K562 (cell line): ENCODE data around the gene FRK. TPM values are rescaled to one million over a fixed set of nuclear protein-coding genes. Genes with fewer than 3 reads are reported as not detected.

Source experiments
- ATAC-seq: fragments of 200-7000 bp; cut with Tn5 transposase; 3 replicates; pipeline ENCODE4 v1.9.1; 2020; ENCODE audit warnings: moderate library complexity
- BruUV-seq: library from RNA; stranded (reverse); fragments of 400-500 nt; replicated peaks from 2 replicates; lab custom pipeline; 2021; lab: Mats Ljungman, UMichigan
- CTCF ChIA-PET: fragments of 300-600 bp; formaldehyde crosslinking; extraction: SDS; loops from one replicate; lab custom pipeline; 2021; ENCODE audit warnings: low intra/inter-chr PET ratio; lab: Yijun Ruan, JAX
- POLR2A ChIA-PET: fragments of 300-600, 350-650 bp; sonication (Branson Sonifier 250); formaldehyde crosslinking; extraction: SDS; loops from one replicate; lab custom pipeline; 2021; ENCODE audit warnings: antibody characterized with exemption, inconsistent platforms; lab: Yijun Ruan, JAX
- DNase-seq, 4 experiments: peaks; one replicate each; pipeline versions ENCODE4 v3.0.0 to v3.0.0-alpha.2; 2011 to 2018; ENCODE audit warnings: low spot score in 3 of 4, mixed read lengths in 3 of 4; ENCODE audit errors: extremely low read depth in 1 of 4
- FAIRE-seq: peaks from 2 replicates; lab custom pipeline; 2011; peaks lifted over from hg19 to GRCh38; lab: Jason Lieb, UNC
- H2AFZ ChIP-seq: 2 replicates; pipeline ENCODE4 v1.6.0; 2011; ENCODE audit warnings: low read depth, low read length, control low read depth, inconsistent platforms
- H3K27ac ChIP-seq: fragments of 200-600 bp; 3 replicates; pipeline ENCODE4 v1.8.0; 2011; ENCODE audit warnings: low read depth, mild to moderate bottlenecking, control low read depth, inconsistent platforms, low read length, moderate library complexity, mixed read lengths; ENCODE audit errors: extremely low read depth
- H3K27me3 ChIP-seq, 2 experiments: fragments of 300-600 bp in 1 of 2; 2 replicates in 1 of 2; 3 replicates in 1 of 2; pipeline versions ENCODE4 v1.6.0 to v1.8.0; 2011; ENCODE audit warnings: inconsistent platforms in 2 of 2, low read length in 2 of 2, mild to moderate bottlenecking in 1 of 2, mixed read lengths in 1 of 2, moderate library complexity in 1 of 2; ENCODE audit not compliant: control insufficient read depth in 2 of 2, insufficient read depth in 2 of 2
- H3K36me3 ChIP-seq: fragments of 300-600 bp; 3 replicates; pipeline ENCODE4 v1.8.0; 2011; ENCODE audit warnings: mild to moderate bottlenecking, low read length, inconsistent platforms; ENCODE audit not compliant: control insufficient read depth, insufficient read depth
- H3K4me1 ChIP-seq, 2 experiments: fragments of 200-600 bp in 1 of 2; replicated peaks in 1 of 2; 2 replicates in 1 of 2; 3 replicates in 1 of 2; pipeline versions ENCODE4 v1.5.1 to v1.8.0; 2011; ENCODE audit warnings: inconsistent platforms in 2 of 2, low read length in 2 of 2, mild to moderate bottlenecking in 1 of 2, mixed read lengths in 1 of 2, moderate library complexity in 1 of 2; ENCODE audit not compliant: control insufficient read depth in 2 of 2, insufficient read depth in 2 of 2
- H3K4me2 ChIP-seq: 2 replicates; pipeline ENCODE4 v1.6.1; 2011; ENCODE audit warnings: low read length, control low read depth, inconsistent platforms, mixed read lengths; ENCODE audit not compliant: insufficient read depth
- H3K4me3 ChIP-seq: fragments of 200-600 bp; sonication (generic), shearing (Covaris generic); 2 replicates; pipeline ENCODE4 v1.5.1; 2016; ENCODE audit warnings: control low read depth, inconsistent platforms
- H3K79me2 ChIP-seq: fragments of 200-600 bp; 3 replicates; pipeline ENCODE4 v1.8.0; 2011; ENCODE audit warnings: low read length, inconsistent platforms; ENCODE audit not compliant: control insufficient read depth, insufficient read depth
- H3K9ac ChIP-seq, 2 experiments: 2 replicates each; pipeline versions ENCODE4 v1.6.0 to v1.6.1; 2011; ENCODE audit warnings: low read depth in 2 of 2, low read length in 2 of 2, control low read depth in 1 of 2, inconsistent platforms in 1 of 2, mild to moderate bottlenecking in 1 of 2, mixed read lengths in 1 of 2; ENCODE audit not compliant: insufficient read depth in 1 of 2
- H3K9me1 ChIP-seq: one replicate; pipeline ENCODE4 v1.6.0; 2011; ENCODE audit warnings: inconsistent platforms, mild to moderate bottlenecking, low read length, moderate library complexity; ENCODE audit not compliant: control insufficient read depth, insufficient read depth
- H3K9me3 ChIP-seq: replicated peaks from 2 replicates; pipeline ENCODE4 v1.5.1; 2011; ENCODE audit warnings: low read depth, low read length, inconsistent platforms; ENCODE audit not compliant: control insufficient read depth, insufficient read depth
- H4K20me1 ChIP-seq: replicated peaks from 2 replicates; pipeline ENCODE4 v1.6.1; 2011; ENCODE audit warnings: low read length, inconsistent platforms, mixed read lengths; ENCODE audit not compliant: control insufficient read depth, insufficient read depth
- CBX8 ChIP-seq: fragments of 200-600 bp; sonication (generic); IDR thresholded peaks from 2 replicates; pipeline ENCODE4 v1.6.1; 2012; ENCODE audit warnings: borderline replicate concordance, mixed run types, low read depth, mild to moderate bottlenecking, moderate library complexity, mixed read lengths, low read length, control low read depth, inconsistent platforms; ENCODE audit not compliant: poor library complexity, severe bottlenecking; ENCODE audit errors: extremely low read depth
- XRCC5 ChIP-seq: fragments of 200-400 bp; formaldehyde crosslinking; IDR thresholded peaks from 2 replicates; pipeline ENCODE4 v1.6.1; 2017; ENCODE audit warnings: low read depth, mild to moderate bottlenecking, low read length
- ZNF695 ChIP-seq: fragments of 450-650 bp; formaldehyde crosslinking; IDR thresholded peaks from 2 replicates; pipeline ENCODE4 v1.4.0; 2020; ENCODE audit warnings: mild to moderate bottlenecking, moderate library complexity
- WGBS: fragments of 100-300 bp; shearing (Covaris generic); methylation state at CpG from one replicate; pipeline ENCODE4 v1.1.6; 2016; ENCODE audit warnings: low coverage, mixed read lengths; ENCODE audit not compliant: insufficient coverage; ENCODE audit errors: missing lambda C conversion rate; 5-methylcytosine and 5-hydroxymethylcytosine counted together
- in situ Hi-C: fragments of 300-500 bp; cut with MboI; formaldehyde crosslinking; loops from 4 replicates; pipeline ENCODE4 v1.15.0; 2018; ENCODE audit warnings: inconsistent platforms, mixed read lengths
- intact Hi-C: fragments of 100-400 bp; cut with micrococcal nuclease; formaldehyde crosslinking; loops from 2 replicates; pipeline ENCODE4 v1.14.2; 2022
- polyA plus RNA-seq, 8 experiments: library from polyadenylated mRNA; depleted of rRNA in 4 of 8; stranded (reverse) in 5 of 8; unstranded in 3 of 8; fragments of >200 nt; fragmentation: Nextera tagmentation in 2 of 8; fragmentation: Illumina TruSeq in 1 of 8; extraction: Ambion mirVana in 2 of 8; extraction: Trizol in 1 of 8; gene quantifications; 2 replicates each; pipeline versions ENCODE4 v1.2.1 to v1.2.3, GENCODE V29; 2011 to 2014; ENCODE audit warnings: inconsistent platforms in 1 of 8, missing spikeins in 1 of 8
- total RNA-seq, 7 experiments: library from RNA; depleted of rRNA in 6 of 7; stranded (reverse); fragments of >200 nt in 6 of 7; fragmentation: Illumina TruSeq in 2 of 7; extraction: Trizol in 2 of 7; gene quantifications; 2 replicates each; pipeline versions ENCODE4 v1.2.1 to v1.2.3, GENCODE V29; 2011 to 2021; ENCODE audit warnings: low replicate concordance in 1 of 7
- TF ChIP-seq, protein P1 (sequence below): sonication (generic); formaldehyde crosslinking; IDR thresholded peaks from 2 replicates; pipeline ENCODE4 v1.8.1; 2023; ENCODE audit warnings: missing genetic modification reagents, mild to moderate bottlenecking, borderline replicate concordance

FRK gene
- total and polyA plus RNA-seq, 9 of the 15 experiments (the other 6 are each of a cell fraction or from before 2014, with no cell fraction given): 0.01 to 0.29 (median 0.09) TPM

DNA sequence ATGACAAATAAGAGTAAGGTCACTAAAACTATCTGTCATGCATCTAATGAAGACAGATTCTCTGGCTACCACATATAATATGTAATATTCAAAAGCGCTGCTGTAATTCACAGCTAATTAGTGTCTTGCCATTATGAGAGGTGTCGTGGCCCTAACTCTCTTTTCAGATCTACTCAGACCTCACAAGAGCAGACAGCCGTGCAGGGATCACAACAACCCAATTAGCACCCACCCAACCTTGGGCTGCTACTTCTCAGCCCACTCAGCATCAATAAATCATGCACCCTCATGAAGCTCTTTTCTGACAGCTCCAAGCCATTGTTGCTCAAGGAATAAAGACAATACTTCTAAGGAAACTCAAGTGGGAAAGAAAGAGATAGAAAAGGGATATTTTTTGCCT lies 61.5 kb downstream of the FRK start:
- WGBS: 0% methylated on average over 3 of the region's 3 CpGs
- no peak for FAIRE-seq

More for the DNA sequence above, 61.5 kb downstream of the FRK start:
- CTCF ChIA-PET: no interaction called here
- Histone ChIP-seq H3K27me3 (no peaks in the 10 kb centered on the region), H2AFZ (no peak overlapping the region)
- TF ChIP-seq, protein P1, sequence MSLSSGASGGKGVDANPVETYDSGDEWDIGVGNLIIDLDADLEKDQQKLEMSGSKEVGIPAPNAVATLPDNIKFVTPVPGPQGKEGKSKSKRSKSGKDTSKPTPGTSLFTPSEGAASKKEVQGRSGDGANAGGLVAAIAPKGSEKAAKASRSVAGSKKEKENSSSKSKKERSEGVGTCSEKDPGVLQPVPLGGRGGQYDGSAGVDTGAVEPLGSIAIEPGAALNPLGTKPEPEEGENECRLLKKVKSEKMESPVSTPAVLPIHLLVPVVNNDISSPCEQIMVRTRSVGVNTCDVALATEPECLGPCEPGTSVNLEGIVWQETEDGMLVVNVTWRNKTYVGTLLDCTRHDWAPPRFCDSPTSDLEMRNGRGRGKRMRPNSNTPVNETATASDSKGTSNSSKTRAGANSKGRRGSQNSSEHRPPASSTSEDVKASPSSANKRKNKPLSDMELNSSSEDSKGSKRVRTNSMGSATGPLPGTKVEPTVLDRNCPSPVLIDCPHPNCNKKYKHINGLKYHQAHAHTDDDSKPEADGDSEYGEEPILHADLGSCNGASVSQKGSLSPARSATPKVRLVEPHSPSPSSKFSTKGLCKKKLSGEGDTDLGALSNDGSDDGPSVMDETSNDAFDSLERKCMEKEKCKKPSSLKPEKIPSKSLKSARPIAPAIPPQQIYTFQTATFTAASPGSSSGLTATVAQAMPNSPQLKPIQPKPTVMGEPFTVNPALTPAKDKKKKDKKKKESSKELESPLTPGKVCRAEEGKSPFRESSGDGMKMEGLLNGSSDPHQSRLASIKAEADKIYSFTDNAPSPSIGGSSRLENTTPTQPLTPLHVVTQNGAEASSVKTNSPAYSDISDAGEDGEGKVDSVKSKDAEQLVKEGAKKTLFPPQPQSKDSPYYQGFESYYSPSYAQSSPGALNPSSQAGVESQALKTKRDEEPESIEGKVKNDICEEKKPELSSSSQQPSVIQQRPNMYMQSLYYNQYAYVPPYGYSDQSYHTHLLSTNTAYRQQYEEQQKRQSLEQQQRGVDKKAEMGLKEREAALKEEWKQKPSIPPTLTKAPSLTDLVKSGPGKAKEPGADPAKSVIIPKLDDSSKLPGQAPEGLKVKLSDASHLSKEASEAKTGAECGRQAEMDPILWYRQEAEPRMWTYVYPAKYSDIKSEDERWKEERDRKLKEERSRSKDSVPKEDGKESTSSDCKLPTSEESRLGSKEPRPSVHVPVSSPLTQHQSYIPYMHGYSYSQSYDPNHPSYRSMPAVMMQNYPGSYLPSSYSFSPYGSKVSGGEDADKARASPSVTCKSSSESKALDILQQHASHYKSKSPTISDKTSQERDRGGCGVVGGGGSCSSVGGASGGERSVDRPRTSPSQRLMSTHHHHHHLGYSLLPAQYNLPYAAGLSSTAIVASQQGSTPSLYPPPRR (CRISPR knock-in tag): no peak
- TF ChIP-seq ZNF695 (CRISPR knock-in tag): no peak
- no peak for TF ChIP-seq XRCC5
- TF ChIP-seq CBX8: no peak
- TF ChIP-seq, all 486 proteins: peak for 0
- DNase-seq (no peak), ATAC-seq (no peak)
- H3K27ac ChIP-seq: no peak overlapping the region
- H3K9me1 ChIP-seq: no peaks in the 10 kb centered on the region
- in situ Hi-C loops (no loop called here), intact Hi-C loops (no loop called here)
- BruUV-seq: no TSS peak
- H4K20me1 ChIP-seq: no peaks in the 10 kb centered on the region
- POLR2A ChIA-PET: interaction anchor here (1.1 kb wide), 1 partner anchor 10 kb away, joined by 3 read pairs; no protein-coding TSS in a partner anchor
- H3K4me1 ChIP-seq: no peaks in the 10 kb centered on the region
- no peaks in the 10 kb centered on the region for H3K9me3 ChIP-seq
- no peak overlapping the region for H3K4me3 ChIP-seq
- H3K9ac ChIP-seq: no peak overlapping the region
- no peaks in the 10 kb centered on the region for H3K79me2 ChIP-seq
- no peaks in the 10 kb centered on the region for H3K36me3 ChIP-seq
- H3K4me2 ChIP-seq: no peak overlapping the region
